PFSK-1 (cell line): ENCODE results near the gene BOC.

ENCODE experiments used
- REST ChIP-seq, 2 experiments: IDR thresholded peaks; 2 replicates each; pipeline versions ENCODE4 v1.6.1 to v1.8.0; 2011 to 2012; ENCODE audit warnings: low read depth in 2 of 2, low read length in 2 of 2, control low read depth in 1 of 2, inconsistent platforms in 1 of 2, mild to moderate bottlenecking in 1 of 2, moderate library complexity in 1 of 2; ENCODE audit not compliant: insufficient read depth in 1 of 2
- SIN3A ChIP-seq: IDR thresholded peaks from 2 replicates; pipeline ENCODE4 v1.6.1; 2012; ENCODE audit warnings: mild to moderate bottlenecking, low read length, moderate library complexity, borderline replicate concordance; ENCODE audit not compliant: insufficient read depth
- TAF1 ChIP-seq: IDR thresholded peaks from 2 replicates; pipeline ENCODE4 v1.6.1; 2012; ENCODE audit warnings: low read length, control low read depth, borderline replicate concordance; ENCODE audit not compliant: insufficient read depth

GRCh38 chr3:113167825-113168801, 43.2 kb upstream of the BOC start:
- no peak for TF ChIP-seq REST (IDR thresholded peaks at IDR 0.05; ENCODE audit: insufficient read depth in 1 of 2, low read depth in 2 of 2, low read length in 2 of 2)
- no peak for TF ChIP-seq SIN3A
- no peak for TF ChIP-seq TAF1
